Body of pancreas (tissue), 4 donors: ENCODE measurements around the gene LTBP1. TPM values are rescaled to one million over a fixed set of nuclear protein-coding genes. Genes with fewer than 3 reads are reported as not detected.
A peak's percentile ranks its signal among the peaks of the same experiment; 100 is the strongest.

ENCODE experiments used
- ATAC-seq: fragments of 150-250 bp; one replicate; pipeline ENCODE4 v1.9.1; 2016
- DNase-seq, 4 donors: peaks; one replicate each; pipeline ENCODE4 v3.0.0-alpha.2; 2019
- H3K27ac ChIP-seq, 4 donors: fragments of 200-600 bp; sonication (generic); 1 replicate in 3 of 4; 2 replicates in 1 of 4; pipeline versions ENCODE4 v1.5.1 to v1.6.1; 2016 to 2019; ENCODE audit warnings: mild to moderate bottlenecking in 1 of 4, mixed read lengths in 1 of 4, moderate library complexity in 1 of 4
- H3K27me3 ChIP-seq, 2 donors: fragments of 200-600 bp; sonication (generic); one replicate each; pipeline ENCODE4 v1.6.0; 2016; ENCODE audit warnings: mild to moderate bottlenecking in 1 of 2
- H3K36me3 ChIP-seq, 2 donors: fragments of 200-600 bp; sonication (generic); replicated peaks in 1 of 2; 2 replicates each; pipeline ENCODE4 v1.5.1; 2016; ENCODE audit warnings: low read depth in 2 of 2; ENCODE audit not compliant: insufficient read depth in 1 of 2
- H3K4me1 ChIP-seq: fragments of 200-600 bp; sonication (generic); one replicate; pipeline ENCODE4 v1.6.0; 2016
- H3K4me3 ChIP-seq, 2 donors: fragments of 200-600 bp; sonication (generic); 1 replicate in 1 of 2; 2 replicates in 1 of 2; pipeline ENCODE4 v1.5.1; 2016 to 2019
- H3K9me3 ChIP-seq, 3 donors: fragments of 200-600 bp; sonication (generic); 1 replicate in 2 of 3; 2 replicates in 1 of 3; pipeline ENCODE4 v1.5.1; 2016
- CTCF ChIP-seq, 7 experiments: fragments of 450-650 bp in 4 of 7; fragments of 200-600 bp in 3 of 7; sonication (generic) in 3 of 7; IDR thresholded peaks; one replicate each; pipeline ENCODE4 v1.5.1; 2016 to 2019; ENCODE audit warnings: antibody characterized with exemption in 7 of 7
- POLR2A ChIP-seq, 3 donors: fragments of 450-650 bp; IDR thresholded peaks; one replicate each; pipeline ENCODE4 v1.6.1; 2016; ENCODE audit warnings: antibody characterized with exemption in 3 of 3, mild to moderate bottlenecking in 2 of 3
- whole genome bisulfite sequencing, 2 donors: methylation state at CpG; one replicate each; pipeline ENCODE4 v1.1.5; 2017; 5-methylcytosine and 5-hydroxymethylcytosine counted together
- intact Hi-C: fragments of 100-400 bp; cut with DNase I; formaldehyde crosslinking; loops from one replicate; pipeline ENCODE4 v1.15.1; 2023
- total RNA-seq, 2 donors: library from RNA; depleted of rRNA; stranded (reverse); fragments of >200 nt; gene quantifications; one replicate each; pipeline ENCODE4 v1.1.0, GENCODE V29; 2016

Gene LTBP1
- total RNA-seq, 2 donors from 2014 or later: 8.8 to 10.2 TPM

DNA sequence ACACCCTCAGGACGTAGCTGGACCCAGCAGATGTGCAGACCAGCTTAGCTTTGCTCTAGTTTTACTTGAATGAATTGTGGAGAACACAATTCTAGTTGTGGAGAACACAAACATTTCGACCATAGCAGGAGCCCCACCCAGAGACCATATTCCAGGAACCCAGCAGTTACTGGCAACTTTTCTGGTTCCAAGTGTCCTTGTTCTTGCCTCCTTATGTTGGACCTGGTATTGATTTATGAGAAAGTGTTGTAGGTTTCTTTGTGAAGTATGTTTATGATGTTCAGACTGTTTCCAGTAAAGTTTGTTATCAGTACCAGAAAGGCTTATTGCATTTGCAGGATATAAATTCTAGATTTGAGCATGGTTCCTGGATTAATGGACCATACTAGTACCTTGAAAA, 51.0 kb downstream of the LTBP1 start:
- WGBS, 2 donors: 74 to 93% methylated on average over 2 of the region's 2 CpGs
- Histone ChIP-seq H3K27me3 (no peaks in the 10 kb centered on the region), H3K4me3 (no peak overlapping the region), H3K27ac (no peak overlapping the region), H3K4me1 (no peaks in the 10 kb centered on the region), H3K9me3 (no peaks in the 10 kb centered on the region), H3K36me3 (no peaks in the 10 kb centered on the region)
- TF ChIP-seq CTCF (IDR thresholded peaks at IDR 0.05) (no peak), POLR2A (IDR thresholded peaks at IDR 0.05) (no peak)
- intact Hi-C loops: no loop called here
- no peak for ATAC-seq
- no peak for DNase-seq

DNA sequence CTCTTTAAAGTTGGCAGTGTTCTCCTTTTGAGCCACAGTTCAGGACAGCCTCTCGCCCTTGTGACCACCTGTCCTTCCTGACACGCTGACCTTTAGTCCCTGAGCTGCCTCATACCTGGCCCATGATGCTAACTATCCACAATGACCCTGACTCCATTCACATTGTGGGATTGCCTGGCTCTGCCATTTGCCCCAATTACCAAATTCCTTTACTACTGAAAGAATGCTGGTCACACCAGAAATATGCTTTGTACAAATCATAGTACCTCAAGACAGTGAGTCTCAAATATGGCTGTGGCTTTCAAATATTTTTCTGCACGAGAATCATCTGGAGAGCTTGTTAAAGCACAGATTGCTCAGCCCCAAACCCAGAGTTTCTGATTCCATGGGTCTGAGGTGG, 54.2 kb downstream of the LTBP1 start:
- H3K27ac ChIP-seq: no peak overlapping the region
- no peaks in the 10 kb centered on the region for H3K36me3 ChIP-seq
- 61% methylated on average over 3 of the region's 3 CpGs; no CpG with 5 or more reads in 1 of the 2 donors for WGBS, 2 donors
- no peaks in the 10 kb centered on the region for H3K27me3 ChIP-seq
- ATAC-seq (no peak), DNase-seq (no peak)
- intact Hi-C loops: no loop called here
- no peak for TF ChIP-seq POLR2A (IDR thresholded peaks at IDR 0.05)
- TF ChIP-seq CTCF (IDR thresholded peaks at IDR 0.05): no peak
- no peak overlapping the region for H3K4me3 ChIP-seq
- H3K9me3 ChIP-seq: no peaks in the 10 kb centered on the region
- H3K4me1 ChIP-seq: peaks cover 8% of the 10 kb centered on the region

GRCh38 chr2:33001823-33002222, 55.1 kb downstream of the LTBP1 start:
- 83% methylated on average over 1 of the region's 1 CpG; no CpG with 5 or more reads in 1 of the 2 donors for WGBS, 2 donors
- no peak for DNase-seq
- intact Hi-C loops: no loop called here

GRCh38 chr2:33002863-33003262, 56.1 kb downstream of the LTBP1 start:
- intact Hi-C loops: no loop called here
- Histone ChIP-seq H3K4me1 (peaks cover 16% of the 10 kb centered on the region), H3K9me3 (no peaks in the 10 kb centered on the region), H3K4me3 (no peak overlapping the region), H3K27ac (no peak overlapping the region), H3K27me3 (no peaks in the 10 kb centered on the region), H3K36me3 (no peaks in the 10 kb centered on the region)
- no peak for ATAC-seq
- TF ChIP-seq CTCF (IDR thresholded peaks at IDR 0.05) (no peak), POLR2A (IDR thresholded peaks at IDR 0.05) (no peak)
- no peak for DNase-seq
- 80 to 84% methylated on average over 11 of the region's 11 CpGs for WGBS, 2 donors

More at GRCh38 chr2:33001823-33002222, 55.1 kb downstream of the LTBP1 start:
- H3K9me3 ChIP-seq: no peaks in the 10 kb centered on the region
- H3K36me3 ChIP-seq: no peaks in the 10 kb centered on the region
- no peak for TF ChIP-seq POLR2A (IDR thresholded peaks at IDR 0.05)
- no peak for TF ChIP-seq CTCF (IDR thresholded peaks at IDR 0.05)
- no peaks in the 10 kb centered on the region for H3K27me3 ChIP-seq
- no peak overlapping the region for H3K27ac ChIP-seq
- H3K4me3 ChIP-seq: no peak overlapping the region
- ATAC-seq: no peak
- peaks cover 16% of the 10 kb centered on the region for H3K4me1 ChIP-seq

- ATAC-seq: no peak
- Histone ChIP-seq H3K27me3 (no peaks in the 10 kb centered on the region), H3K36me3 (no peaks in the 10 kb centered on the region), H3K9me3 (no peaks in the 10 kb centered on the region), H3K4me1 (peaks cover 16% of the 10 kb centered on the region), H3K27ac (no peak overlapping the region), H3K4me3 (no peak overlapping the region)
- intact Hi-C loops: no loop called here
- DNase-seq: peak in 1 of 4 donors; percentile 27
- TF ChIP-seq POLR2A (IDR thresholded peaks at IDR 0.05): no peak
- no peak for TF ChIP-seq CTCF (IDR thresholded peaks at IDR 0.05)
- WGBS, 2 donors: 70 to 73% methylated on average over 2 of the region's 2 CpGs
Observed at GRCh38 chr2:33005057-33005456, 58.3 kb downstream of the LTBP1 start.
